Stimulated activated naive CD8-positive, alpha-beta T cell treated with anti-CD3 and anti-CD28 coated beads, Interleukin-15, Interleukin-2, amounts not matched to agents 100 U/mL and 50 U/mL, for 24 hours (primary cell): ENCODE measurements around the gene R3HDM2.
"Not testable (repeated sequence)": the region's sequence is repeated elsewhere in the genome, so short reads cannot be mapped to it uniquely, and the experiment has no call there.

Source experiments
- ATAC-seq: fragments of 150-1000 bp; cut with Tn5 transposase; one replicate; pipeline ENCODE4 v1.10.0; 2021
- DNase-seq: peaks from one replicate; pipeline ENCODE4 v3.0.0; 2021

The R3HDM2 gene

GRCh38 chr12:57329219-57329618 lies 101.6 kb downstream of the R3HDM2 start:
- ATAC-seq = no peak

GRCh38 chr12:57325395-57325794 lies 105.4 kb downstream of the R3HDM2 start:
- DNase-seq = no peak
- no peak for ATAC-seq

More at GRCh38 chr12:57329219-57329618, 101.6 kb downstream of the R3HDM2 start:
- DNase-seq = no peak

GRCh38 chr12:57323416-57323815 lies 107.4 kb downstream of the R3HDM2 start:
- ATAC-seq (no peak), DNase-seq (no peak)

- DNase-seq (no peak), ATAC-seq (no peak)
These were observed 110.2 kb downstream of the R3HDM2 start for GRCh38 chr12:57320639-57321038.

GRCh38 chr12:57319678-57320469 lies 111.0 kb downstream of the R3HDM2 start:
- no peak for DNase-seq

GRCh38 chr12:57315681-57316080 lies 115.2 kb downstream of the R3HDM2 start:
- ATAC-seq (no peak), DNase-seq (no peak)

More at GRCh38 chr12:57319678-57320469, 111.0 kb downstream of the R3HDM2 start:
- ATAC-seq = no peak

- not testable (repeated sequence) for DNase-seq, ATAC-seq
These were observed 118.6 kb downstream of the R3HDM2 start for GRCh38 chr12:57312287-57312686.

- DNase-seq = no peak
- ATAC-seq = no peak
These were observed 121.4 kb downstream of the R3HDM2 start for GRCh38 chr12:57309420-57309819.

- DNase-seq (no peak), ATAC-seq (no peak)
These were observed 129.8 kb downstream of the R3HDM2 start for GRCh38 chr12:57300961-57301584.

- DNase-seq = no peak
These were observed 131.3 kb downstream of the R3HDM2 start for GRCh38 chr12:57299514-57300016.

GRCh38 chr12:57296291-57296690 lies 134.6 kb downstream of the R3HDM2 start:
- ATAC-seq (no peak), DNase-seq (no peak)

More at GRCh38 chr12:57299514-57300016, 131.3 kb downstream of the R3HDM2 start:
- ATAC-seq = no peak

GRCh38 chr12:57282073-57282472 lies 148.8 kb downstream of the R3HDM2 start:
- ATAC-seq = not testable (repeated sequence)

GRCh38 chr12:57280211-57281062 lies 150.4 kb downstream of the R3HDM2 start:
- DNase-seq (peak; percentile 70), ATAC-seq (peak; percentile 100)

More at GRCh38 chr12:57282073-57282472, 148.8 kb downstream of the R3HDM2 start:
- not testable (repeated sequence) for DNase-seq

GRCh38 chr12:57278465-57279381 lies 152.1 kb downstream of the R3HDM2 start:
- DNase-seq (no peak), ATAC-seq (no peak)

GRCh38 chr12:57276935-57277563 lies 153.8 kb downstream of the R3HDM2 start:
- no peak for ATAC-seq
- DNase-seq = peak; percentile 20

GRCh38 chr12:57276233-57276632 lies 154.6 kb downstream of the R3HDM2 start:
- ATAC-seq, DNase-seq: not testable (repeated sequence)

- ATAC-seq = no peak
- no peak for DNase-seq
These were observed 157.3 kb downstream of the R3HDM2 start for GRCh38 chr12:57273516-57273915.

GRCh38 chr12:57272337-57273151 lies 158.3 kb downstream of the R3HDM2 start:
- ATAC-seq (no peak), DNase-seq (no peak)

- ATAC-seq = no peak
- DNase-seq = no peak
These were observed 159.8 kb downstream of the R3HDM2 start for GRCh38 chr12:57270966-57271470.
